Measurements from ENCODE around the gene HRH2.
A peak's percentile ranks its signal among the peaks of the same experiment; 100 is the strongest.

Gene HRH2

DNA sequence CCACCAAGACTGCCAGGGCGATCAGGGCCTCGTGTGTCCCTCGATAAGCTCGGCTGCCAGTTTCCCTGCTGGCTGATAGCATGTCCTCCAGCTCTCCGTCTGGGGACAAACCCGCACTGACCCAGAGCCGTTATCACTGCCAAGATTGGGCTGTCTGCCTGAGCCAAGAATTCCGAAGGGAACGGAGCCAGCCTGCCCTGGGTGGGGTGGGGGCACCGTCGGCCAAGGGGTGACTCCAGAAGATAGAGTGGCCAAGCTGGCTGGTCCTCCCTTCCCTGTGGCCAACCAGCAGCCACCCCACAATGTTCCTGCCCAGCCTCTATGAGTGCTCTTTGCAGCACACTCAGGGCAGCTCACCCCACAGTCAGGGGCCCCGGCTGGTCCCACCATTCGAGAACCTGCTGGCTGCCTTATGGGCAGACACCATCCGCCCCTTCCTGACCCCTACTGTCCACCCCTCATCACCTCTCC, 29.4 kb downstream of the HRH2 start:
- Histone ChIP-seq H2BK12ac (ENCODE audit: low read length) (no peak overlapping the region), H3K27ac (ENCODE audit: low read depth, low read length) (no peak overlapping the region), H3K79me1 (ENCODE audit: low read length) (no peaks in the 10 kb centered on the region), H4K8ac (ENCODE audit: low read depth, low read length) (no peak overlapping the region), H3K27me3 (ENCODE audit: insufficient read depth, low read length) (no peaks in the 10 kb centered on the region), H3K4me2 (ENCODE audit: low read length) (no peak overlapping the region), H2BK120ac (ENCODE audit: insufficient read depth, low read length, poor library complexity) (no peak overlapping the region), H2AFZ (ENCODE audit: insufficient read depth, low read length, poor library complexity) (no peak overlapping the region), H3K4ac (ENCODE audit: low read depth, low read length) (no peak overlapping the region), H2BK5ac (ENCODE audit: low read depth, low read length, poor library complexity) (no peak overlapping the region), H3K36me3 (ENCODE audit: control insufficient read depth in 1 of 2, insufficient read depth in 2 of 2, low read length in 2 of 2) (no peaks in the 10 kb centered on the region), H3K4me1 (ENCODE audit: control insufficient read depth in 1 of 2, insufficient read depth in 2 of 2, low read length in 2 of 2) (no peaks in the 10 kb centered on the region), H3K14ac (ENCODE audit: low read length) (no peak overlapping the region), H3K9ac (ENCODE audit: low read length) (no peak overlapping the region), H2AK5ac (ENCODE audit: low read length) (no peak overlapping the region), H4K12ac (ENCODE audit: low read depth, low read length) (no peak overlapping the region), H3K18ac (ENCODE audit: low read length) (no peak overlapping the region), H3K79me2 (ENCODE audit: control insufficient read depth, insufficient read depth, low read length, poor library complexity) (no peaks in the 10 kb centered on the region), H3K9me3 (ENCODE audit: insufficient read depth, low read depth, low read length) (peaks cover 9% of the 10 kb centered on the region), H3K23ac (ENCODE audit: low read length) (no peak overlapping the region), H3K4me3 (ENCODE audit: low read depth, low read length) (no peak overlapping the region), H4K91ac (ENCODE audit: low read depth, low read length) (no peak overlapping the region)
- no peak for DNase-seq
- no CpG with 5 or more reads among the region's 14 CpGs for WGBS (ENCODE audit: extremely low coverage, insufficient coverage, insufficient read length)

DNA sequence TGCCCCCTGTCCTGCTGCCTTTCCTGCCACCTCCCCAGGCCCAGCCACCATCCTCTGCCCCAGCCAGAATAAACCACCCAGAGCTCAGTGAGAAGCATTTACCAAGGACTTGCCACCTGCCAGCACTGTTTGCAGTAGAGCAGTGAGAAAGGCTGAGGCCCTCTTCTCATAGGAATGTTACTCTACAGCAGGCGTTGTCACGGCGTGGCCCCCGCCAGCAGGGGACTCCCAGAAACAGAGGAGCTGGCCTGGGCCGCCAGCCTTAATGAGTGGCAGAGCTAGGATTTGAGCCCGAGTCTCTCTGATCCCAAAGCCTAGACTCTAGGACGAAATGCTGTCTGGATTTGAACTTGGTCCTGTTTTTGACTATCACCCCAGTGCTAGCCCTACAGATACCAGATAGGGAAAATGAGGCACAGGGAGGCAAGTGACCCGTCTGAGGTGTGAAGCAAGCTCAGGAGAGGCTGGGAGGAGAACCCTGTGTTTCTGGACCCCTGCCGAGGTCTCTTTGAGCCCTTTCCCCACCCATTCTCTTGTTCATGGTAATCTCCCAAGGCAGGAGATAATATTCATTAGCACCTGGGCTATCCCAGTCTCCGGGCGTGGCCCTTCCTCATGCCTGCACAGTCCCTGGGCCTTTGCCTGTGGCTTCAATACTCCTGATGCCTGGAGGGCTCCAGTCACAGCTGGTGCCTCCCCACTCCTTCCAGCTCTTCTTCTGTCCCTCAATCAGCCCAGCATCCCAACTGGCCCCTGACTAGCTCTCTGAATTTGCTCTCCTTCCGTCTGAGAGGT, 30.7 kb downstream of the HRH2 start:
- no CpG with 5 or more reads among the region's 12 CpGs for WGBS (ENCODE audit: extremely low coverage, insufficient coverage, insufficient read length)
- no peaks in the 10 kb centered on the region for H3K36me3 ChIP-seq (ENCODE audit: control insufficient read depth in 1 of 2, insufficient read depth in 2 of 2, low read length in 2 of 2)

DNA sequence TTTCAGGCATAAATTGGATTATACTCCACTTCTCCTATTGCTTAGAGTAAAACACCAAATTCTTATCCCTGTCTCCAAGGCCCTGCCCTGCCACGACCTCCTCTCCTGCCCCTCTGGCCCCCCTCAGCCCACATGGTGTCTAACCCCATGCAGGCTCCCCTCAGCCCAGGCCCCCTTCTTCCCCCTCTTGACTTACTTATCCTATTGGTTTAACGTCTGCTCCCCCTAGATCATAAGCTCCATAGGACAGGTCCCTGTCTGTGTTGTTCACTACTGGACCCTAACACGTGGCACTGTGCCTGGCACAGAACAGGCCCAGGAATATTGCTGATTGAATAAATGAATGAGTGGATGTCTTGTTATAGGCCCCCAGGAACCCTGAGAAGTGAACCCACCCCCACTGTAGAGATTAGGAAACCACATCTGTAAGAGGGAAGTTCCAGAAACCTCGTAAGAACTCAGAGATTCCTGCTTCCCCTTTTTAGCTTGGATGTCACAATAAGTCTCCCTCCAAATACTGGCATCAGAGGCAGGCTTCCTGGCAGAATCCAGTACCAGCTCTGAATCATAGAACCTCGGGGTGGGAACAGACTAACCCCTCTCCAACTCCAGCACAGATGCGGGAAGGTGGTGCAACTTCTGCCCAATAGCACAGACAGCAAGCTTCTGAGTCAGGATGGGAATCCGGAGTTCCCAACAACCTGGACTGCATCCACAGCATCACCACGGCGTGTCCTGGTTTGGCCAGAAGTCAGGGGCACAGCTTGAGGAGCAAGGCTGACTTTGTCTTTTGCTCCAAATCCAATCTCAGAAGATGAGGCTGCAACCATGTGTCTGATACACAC, 31.5 kb downstream of the HRH2 start:
- no peak overlapping the region for H3K4me3 ChIP-seq (ENCODE audit: low read depth, low read length)

More for the DNA sequence above, 30.7 kb downstream of the HRH2 start:
- Histone ChIP-seq H2AK5ac (ENCODE audit: low read length) (no peak overlapping the region), H3K14ac (ENCODE audit: low read length) (no peak overlapping the region), H3K18ac (ENCODE audit: low read length) (no peak overlapping the region), H4K8ac (ENCODE audit: low read depth, low read length) (no peak overlapping the region), H3K4me1 (ENCODE audit: control insufficient read depth in 1 of 2, insufficient read depth in 2 of 2, low read length in 2 of 2) (no peaks in the 10 kb centered on the region), H3K79me2 (ENCODE audit: control insufficient read depth, insufficient read depth, low read length, poor library complexity) (no peaks in the 10 kb centered on the region), H4K12ac (ENCODE audit: low read depth, low read length) (no peak overlapping the region), H3K4me3 (ENCODE audit: low read depth, low read length) (no peak overlapping the region), H3K4me2 (ENCODE audit: low read length) (no peak overlapping the region), H2BK12ac (ENCODE audit: low read length) (no peak overlapping the region), H2AFZ (ENCODE audit: insufficient read depth, low read length, poor library complexity) (no peak overlapping the region), H3K9ac (ENCODE audit: low read length) (no peak overlapping the region), H2BK120ac (ENCODE audit: insufficient read depth, low read length, poor library complexity) (no peak overlapping the region), H4K91ac (ENCODE audit: low read depth, low read length) (no peak overlapping the region), H3K23ac (ENCODE audit: low read length) (no peak overlapping the region), H3K79me1 (ENCODE audit: low read length) (no peaks in the 10 kb centered on the region), H3K27ac (ENCODE audit: low read depth, low read length) (no peak overlapping the region), H3K4ac (ENCODE audit: low read depth, low read length) (no peak overlapping the region), H2BK5ac (ENCODE audit: low read depth, low read length, poor library complexity) (no peak overlapping the region), H3K27me3 (ENCODE audit: insufficient read depth, low read length) (no peaks in the 10 kb centered on the region), H3K9me3 (ENCODE audit: insufficient read depth, low read depth, low read length) (peaks cover 9% of the 10 kb centered on the region)
- no peak for DNase-seq

DNA sequence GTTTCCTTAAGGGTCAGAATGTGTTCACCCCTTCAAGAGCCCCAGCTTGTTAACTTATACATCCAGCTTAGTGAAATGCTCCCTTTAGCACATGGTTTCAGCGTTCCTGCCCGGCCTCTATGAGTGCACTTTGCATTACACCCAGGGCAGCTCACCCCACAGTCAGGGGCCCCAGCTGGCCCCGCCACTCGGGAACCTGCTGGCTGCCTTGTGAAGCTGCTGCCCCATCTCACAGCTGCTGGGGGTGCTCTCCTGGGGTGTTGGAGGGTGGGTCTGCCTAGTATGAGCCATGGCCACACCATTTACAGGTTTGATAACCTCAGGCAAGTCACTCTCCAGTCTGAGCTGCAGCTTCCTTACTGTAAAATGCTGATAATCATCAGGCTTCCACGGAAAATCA, 32.2 kb downstream of the HRH2 start:
- no peak overlapping the region for H3K4ac ChIP-seq (ENCODE audit: low read depth, low read length)
- no peak overlapping the region for H3K9ac ChIP-seq (ENCODE audit: low read length)
- H3K27me3 ChIP-seq (ENCODE audit: insufficient read depth, low read length): no peaks in the 10 kb centered on the region
- H4K91ac ChIP-seq (ENCODE audit: low read depth, low read length): no peak overlapping the region
- H3K27ac ChIP-seq (ENCODE audit: low read depth, low read length): no peak overlapping the region
- H4K12ac ChIP-seq (ENCODE audit: low read depth, low read length): no peak overlapping the region
- H3K4me2 ChIP-seq (ENCODE audit: low read length): no peak overlapping the region
- no peak overlapping the region for H4K8ac ChIP-seq (ENCODE audit: low read depth, low read length)
- H2AK5ac ChIP-seq (ENCODE audit: low read length): no peak overlapping the region
- no CpG with 5 or more reads among the region's 5 CpGs for WGBS (ENCODE audit: extremely low coverage, insufficient coverage, insufficient read length)
- DNase-seq: no peak
- no peak overlapping the region for H2AFZ ChIP-seq (ENCODE audit: insufficient read depth, low read length, poor library complexity)
- H2BK5ac ChIP-seq (ENCODE audit: low read depth, low read length, poor library complexity): no peak overlapping the region
- no peaks in the 10 kb centered on the region for H3K4me1 ChIP-seq (ENCODE audit: control insufficient read depth in 1 of 2, insufficient read depth in 2 of 2, low read length in 2 of 2)
- H3K4me3 ChIP-seq (ENCODE audit: low read depth, low read length): no peak overlapping the region
- H3K18ac ChIP-seq (ENCODE audit: low read length): no peak overlapping the region
- no peaks in the 10 kb centered on the region for H3K79me2 ChIP-seq (ENCODE audit: control insufficient read depth, insufficient read depth, low read length, poor library complexity)
- no peak overlapping the region for H3K23ac ChIP-seq (ENCODE audit: low read length)
- no peak overlapping the region for H2BK12ac ChIP-seq (ENCODE audit: low read length)
- H3K14ac ChIP-seq (ENCODE audit: low read length): no peak overlapping the region
- no peak overlapping the region for H2BK120ac ChIP-seq (ENCODE audit: insufficient read depth, low read length, poor library complexity)
- H3K9me3 ChIP-seq (ENCODE audit: insufficient read depth, low read depth, low read length): peaks cover 8% of the 10 kb centered on the region
- no peaks in the 10 kb centered on the region for H3K79me1 ChIP-seq (ENCODE audit: low read length)
- H3K36me3 ChIP-seq (ENCODE audit: control insufficient read depth in 1 of 2, insufficient read depth in 2 of 2, low read length in 2 of 2): no peaks in the 10 kb centered on the region

More for the DNA sequence above, 31.5 kb downstream of the HRH2 start:
- no peak overlapping the region for H2AFZ ChIP-seq (ENCODE audit: insufficient read depth, low read length, poor library complexity)
- H3K18ac ChIP-seq (ENCODE audit: low read length): no peak overlapping the region
- no peak overlapping the region for H4K91ac ChIP-seq (ENCODE audit: low read depth, low read length)
- no peaks in the 10 kb centered on the region for H3K4me1 ChIP-seq (ENCODE audit: control insufficient read depth in 1 of 2, insufficient read depth in 2 of 2, low read length in 2 of 2)
- no peak overlapping the region for H2BK5ac ChIP-seq (ENCODE audit: low read depth, low read length, poor library complexity)
- H2BK12ac ChIP-seq (ENCODE audit: low read length): no peak overlapping the region
- no peaks in the 10 kb centered on the region for H3K79me2 ChIP-seq (ENCODE audit: control insufficient read depth, insufficient read depth, low read length, poor library complexity)
- no peaks in the 10 kb centered on the region for H3K27me3 ChIP-seq (ENCODE audit: insufficient read depth, low read length)
- no CpG with 5 or more reads among the region's 9 CpGs for WGBS (ENCODE audit: extremely low coverage, insufficient coverage, insufficient read length)
- H3K4me2 ChIP-seq (ENCODE audit: low read length): no peak overlapping the region
- H3K9ac ChIP-seq (ENCODE audit: low read length): no peak overlapping the region
- H4K8ac ChIP-seq (ENCODE audit: low read depth, low read length): no peak overlapping the region
- peaks cover 6% of the 10 kb centered on the region for H3K9me3 ChIP-seq (ENCODE audit: insufficient read depth, low read depth, low read length)
- H3K36me3 ChIP-seq (ENCODE audit: control insufficient read depth in 1 of 2, insufficient read depth in 2 of 2, low read length in 2 of 2): no peaks in the 10 kb centered on the region
- no peak overlapping the region for H2AK5ac ChIP-seq (ENCODE audit: low read length)
- no peak overlapping the region for H3K27ac ChIP-seq (ENCODE audit: low read depth, low read length)
- H2BK120ac ChIP-seq (ENCODE audit: insufficient read depth, low read length, poor library complexity): no peak overlapping the region
- peak; percentile 39 to 42 for DNase-seq
- H4K12ac ChIP-seq (ENCODE audit: low read depth, low read length): no peak overlapping the region
- no peak overlapping the region for H3K4ac ChIP-seq (ENCODE audit: low read depth, low read length)
- no peak overlapping the region for H3K14ac ChIP-seq (ENCODE audit: low read length)
- no peak overlapping the region for H3K23ac ChIP-seq (ENCODE audit: low read length)
- H3K79me1 ChIP-seq (ENCODE audit: low read length): no peaks in the 10 kb centered on the region
